Caco-2 (cell line): ENCODE results near the gene ZNF564. TPM values are rescaled to one million over a fixed set of nuclear protein-coding genes. Genes with fewer than 3 reads are reported as not detected.

Source experiments
- BruUV-seq: library from RNA; stranded (reverse); fragments of 400-500 nt; replicated peaks from 2 replicates; lab custom pipeline; 2021; lab: Mats Ljungman, UMichigan
- CTCF ChIA-PET: fragments of 300-600 bp; sonication (Branson Sonifier 250); formaldehyde crosslinking; loops from one replicate; lab custom pipeline; 2022; ENCODE audit warnings: antibody characterized with exemption; lab: Charles Lee
- POLR2A ChIA-PET: fragments of 300-600 bp; sonication (Branson Sonifier 250); formaldehyde crosslinking; loops from one replicate; lab custom pipeline; 2022; ENCODE audit warnings: antibody characterized with exemption; lab: Charles Lee
- DNase-seq, 2 experiments: peaks; one replicate each; pipeline versions ENCODE4 v3.0.0 to v3.0.0-alpha.2; 2020 to 2022
- H3K27me3 ChIP-seq: replicated peaks from 2 replicates; pipeline ENCODE4 v1.6.0; 2011; ENCODE audit warnings: low read length; ENCODE audit not compliant: control insufficient read depth, insufficient read depth
- H3K36me3 ChIP-seq: 2 replicates; pipeline ENCODE4 v1.5.1; 2011; ENCODE audit warnings: low read length; ENCODE audit not compliant: control insufficient read depth, insufficient read depth
- H3K4me1 ChIP-seq: fragments of 250-450 bp; sonication (Bioruptor Pico); 2 replicates; pipeline ENCODE4 v1.5.1; 2020; ENCODE audit warnings: mild to moderate bottlenecking
- H3K4me3 ChIP-seq: 2 replicates; pipeline ENCODE4 v1.5.1; 2011; ENCODE audit warnings: low read depth, mild to moderate bottlenecking, control low read depth, low read length
- H3K9me3 ChIP-seq: fragments of 250-450 bp; sonication (Bioruptor Pico); 2 replicates; pipeline ENCODE4 v1.5.1; 2020; ENCODE audit warnings: mild to moderate bottlenecking, moderate library complexity
- H3K27ac Mint-ChIP-seq: one replicate; pipeline ENCODE4 v1.8.0; 2022; ENCODE audit warnings: mixed read lengths; ENCODE audit not compliant: unreplicated experiment
- H3K27me3 Mint-ChIP-seq: one replicate; pipeline ENCODE4 v1.8.0; 2022; ENCODE audit warnings: mixed read lengths; ENCODE audit not compliant: insufficient read depth, unreplicated experiment
- H3K36me3 Mint-ChIP-seq: one replicate; pipeline ENCODE4 v1.8.0; 2022; ENCODE audit warnings: mild to moderate bottlenecking, mixed read lengths; ENCODE audit not compliant: insufficient read depth, unreplicated experiment
- H3K4me1 Mint-ChIP-seq: one replicate; pipeline ENCODE4 v1.8.0; 2022; ENCODE audit warnings: low read depth, mixed read lengths; ENCODE audit not compliant: unreplicated experiment
- H3K4me3 Mint-ChIP-seq: one replicate; pipeline ENCODE4 v1.8.0; 2022; ENCODE audit warnings: mild to moderate bottlenecking, moderate library complexity, mixed read lengths; ENCODE audit not compliant: unreplicated experiment
- H3K9me3 Mint-ChIP-seq: one replicate; pipeline ENCODE4 v1.8.0; 2022; ENCODE audit warnings: mixed read lengths; ENCODE audit not compliant: unreplicated experiment
- intact Hi-C: fragments of 100-400 bp; cut with micrococcal nuclease; formaldehyde crosslinking; loops from one replicate; pipeline ENCODE4 v1.10.0; 2022; ENCODE audit not compliant: unreplicated experiment
- total RNA-seq: library from RNA; stranded (reverse); gene quantifications from 2 replicates; pipeline ENCODE4 v1.2.3, GENCODE V29; 2022
- TF ChIP-seq, protein P1 (sequence below), 2 experiments: fragments of 200-600 bp in 1 of 2; IDR thresholded peaks; 1 replicate in 1 of 2; 2 replicates in 1 of 2; pipeline versions ENCODE4 v1.5.1 to v1.8.0; 2011 to 2022; ENCODE audit warnings: antibody characterized with exemption in 1 of 2, control low read depth in 1 of 2, inconsistent platforms in 1 of 2, low read depth in 1 of 2, low read length in 1 of 2, mild to moderate bottlenecking in 1 of 2, moderate library complexity in 1 of 2; ENCODE audit not compliant: insufficient read depth in 1 of 2, severe bottlenecking in 1 of 2, unreplicated experiment in 1 of 2

ZNF564 gene
- total RNA-seq, 1 experiment from 2014 or later, result 11.6 TPM

- TF ChIP-seq, protein P1, sequence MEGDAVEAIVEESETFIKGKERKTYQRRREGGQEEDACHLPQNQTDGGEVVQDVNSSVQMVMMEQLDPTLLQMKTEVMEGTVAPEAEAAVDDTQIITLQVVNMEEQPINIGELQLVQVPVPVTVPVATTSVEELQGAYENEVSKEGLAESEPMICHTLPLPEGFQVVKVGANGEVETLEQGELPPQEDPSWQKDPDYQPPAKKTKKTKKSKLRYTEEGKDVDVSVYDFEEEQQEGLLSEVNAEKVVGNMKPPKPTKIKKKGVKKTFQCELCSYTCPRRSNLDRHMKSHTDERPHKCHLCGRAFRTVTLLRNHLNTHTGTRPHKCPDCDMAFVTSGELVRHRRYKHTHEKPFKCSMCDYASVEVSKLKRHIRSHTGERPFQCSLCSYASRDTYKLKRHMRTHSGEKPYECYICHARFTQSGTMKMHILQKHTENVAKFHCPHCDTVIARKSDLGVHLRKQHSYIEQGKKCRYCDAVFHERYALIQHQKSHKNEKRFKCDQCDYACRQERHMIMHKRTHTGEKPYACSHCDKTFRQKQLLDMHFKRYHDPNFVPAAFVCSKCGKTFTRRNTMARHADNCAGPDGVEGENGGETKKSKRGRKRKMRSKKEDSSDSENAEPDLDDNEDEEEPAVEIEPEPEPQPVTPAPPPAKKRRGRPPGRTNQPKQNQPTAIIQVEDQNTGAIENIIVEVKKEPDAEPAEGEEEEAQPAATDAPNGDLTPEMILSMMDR (IDR thresholded peaks at IDR 0.05; ENCODE audit: insufficient read depth in 1 of 2, low read depth in 1 of 2, low read length in 1 of 2, severe bottlenecking in 1 of 2, unreplicated experiment in 1 of 2), result no peak
- intact Hi-C loops, result no loop called here
- H3K27me3 Mint-ChIP-seq, result no peaks in the 10 kb centered on the region
- Histone ChIP-seq H3K9me3 (peaks cover 38% of the 10 kb centered on the region), H3K27me3 (no peaks in the 10 kb centered on the region), H3K36me3 (peaks cover 15% of the 10 kb centered on the region), H3K4me3 (no peak overlapping the region), H3K4me1 (no peaks in the 10 kb centered on the region)
- no TSS peak for BruUV-seq
- ChIA-PET CTCF (no interaction called here), POLR2A (no interaction called here)
- H3K4me3 Mint-ChIP-seq, result no peak overlapping the region
- H3K4me1 Mint-ChIP-seq, result no peaks in the 10 kb centered on the region
- DNase-seq, result no peak
- H3K9me3 Mint-ChIP-seq, result peaks cover 48% of the 10 kb centered on the region
- no peak overlapping the region for H3K27ac Mint-ChIP-seq
- peaks cover 58% of the 10 kb centered on the region for H3K36me3 Mint-ChIP-seq
These were observed 29.3 kb downstream of the ZNF564 start for GRCh38 chr19:12521996-12522395.

GRCh38 chr19:12513531-12514061 is 37.7 kb downstream of the ZNF564 start:
- no peaks in the 10 kb centered on the region for H3K27me3 ChIP-seq
- H3K9me3 Mint-ChIP-seq, result peaks cover 20% of the 10 kb centered on the region
- no peak overlapping the region for H3K27ac Mint-ChIP-seq
- peaks cover under 1% of the 10 kb centered on the region; the same call in 1 of the 2 replicates for H3K9me3 ChIP-seq
- H3K4me1 ChIP-seq, result no peaks in the 10 kb centered on the region
- H3K4me1 Mint-ChIP-seq, result no peaks in the 10 kb centered on the region
- H3K36me3 Mint-ChIP-seq, result peaks cover 14% of the 10 kb centered on the region
- H3K4me3 Mint-ChIP-seq, result no peak overlapping the region
- intact Hi-C loops, result no loop called here
- H3K4me3 ChIP-seq, result no peak overlapping the region
- no peaks in the 10 kb centered on the region for H3K36me3 ChIP-seq
- DNase-seq, result no peak
- CTCF ChIA-PET, result no interaction called here
- no TSS peak for BruUV-seq
- TF ChIP-seq, protein P1 (IDR thresholded peaks at IDR 0.05; ENCODE audit: insufficient read depth in 1 of 2, low read depth in 1 of 2, low read length in 1 of 2, severe bottlenecking in 1 of 2, unreplicated experiment in 1 of 2), result no peak
- no peaks in the 10 kb centered on the region for H3K27me3 Mint-ChIP-seq
- POLR2A ChIA-PET, result no interaction called here

DNA sequence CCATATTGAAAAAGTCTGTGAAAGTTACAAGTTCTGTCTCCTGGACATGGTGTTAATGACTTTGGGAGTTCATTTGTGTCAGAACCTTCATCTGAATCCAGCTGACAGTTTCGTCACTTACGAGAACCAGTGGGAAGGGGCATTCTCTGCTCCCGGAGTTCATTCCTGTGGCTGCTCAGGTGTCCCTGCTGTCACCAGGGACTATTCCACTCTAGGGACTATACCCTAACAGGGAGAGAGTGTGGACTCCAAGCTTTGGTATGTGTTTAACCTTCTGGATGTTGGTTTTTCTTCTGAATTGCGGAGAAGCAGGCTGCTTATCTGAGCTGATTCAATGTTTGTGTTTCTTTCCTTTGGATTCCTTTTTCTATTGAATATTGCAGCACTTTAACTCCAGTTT is 54.2 kb downstream of the ZNF564 start:
- intact Hi-C loops, result no loop called here
- no peaks in the 10 kb centered on the region for H3K27me3 Mint-ChIP-seq
- Histone ChIP-seq H3K4me1 (no peaks in the 10 kb centered on the region), H3K4me3 (no peak overlapping the region), H3K27me3 (no peaks in the 10 kb centered on the region; the same call in 1 of the 2 replicates), H3K36me3 (no peaks in the 10 kb centered on the region), H3K9me3 (peaks cover 6% of the 10 kb centered on the region)
- H3K36me3 Mint-ChIP-seq, result peaks cover 9% of the 10 kb centered on the region
- ChIA-PET CTCF (interaction anchor here (0.6 kb wide), 1 partner anchor 56 kb away, joined by 3 read pairs; no protein-coding TSS in a partner anchor), POLR2A (no interaction called here)
- no peak overlapping the region for H3K27ac Mint-ChIP-seq
- H3K9me3 Mint-ChIP-seq, result no peaks in the 10 kb centered on the region
- TF ChIP-seq, protein P1 (IDR thresholded peaks at IDR 0.05; ENCODE audit: insufficient read depth in 1 of 2, low read depth in 1 of 2, low read length in 1 of 2, severe bottlenecking in 1 of 2, unreplicated experiment in 1 of 2), result no peak
- no peak for DNase-seq
- no TSS peak for BruUV-seq
- no peak overlapping the region for H3K4me3 Mint-ChIP-seq
- H3K4me1 Mint-ChIP-seq, result no peaks in the 10 kb centered on the region
